K562 (cell line): ENCODE results near the gene ZFAND6. TPM values are rescaled to one million over a fixed set of nuclear protein-coding genes. Genes with fewer than 3 reads are reported as not detected.

Source experiments
- FOXP4 ChIP-seq: sonication (generic); formaldehyde crosslinking; IDR thresholded peaks from 2 replicates; pipeline ENCODE4 v1.8.0; 2022; ENCODE audit warnings: mild to moderate bottlenecking, missing genetic modification reagents, borderline replicate concordance
- GTF2B ChIP-seq: IDR thresholded peaks from 2 replicates; pipeline ENCODE4 v1.6.1; 2011; ENCODE audit not compliant: insufficient read length; ENCODE audit errors: extremely low read depth
- KLF16 ChIP-seq: IDR thresholded peaks from 2 replicates; pipeline ENCODE4 v1.6.1; 2016; ENCODE audit warnings: antibody characterized with exemption
- NFIC ChIP-seq: fragments of 450-650 bp; IDR thresholded peaks from 2 replicates; pipeline ENCODE4 v1.6.1; 2017; ENCODE audit warnings: mild to moderate bottlenecking, inconsistent platforms
- PHF8 ChIP-seq: fragments of 200-600 bp; sonication (generic); IDR thresholded peaks from 2 replicates; pipeline ENCODE4 v1.6.1; 2012; ENCODE audit warnings: mixed run types, mild to moderate bottlenecking, inconsistent platforms, low read length, moderate library complexity, borderline replicate concordance
- PREB ChIP-seq: sonication (generic); formaldehyde crosslinking; IDR thresholded peaks from 2 replicates; pipeline ENCODE4 v1.8.1; 2023; ENCODE audit warnings: mild to moderate bottlenecking, missing genetic modification reagents
- RB1 ChIP-seq: fragments of 450-650 bp; IDR thresholded peaks from 2 replicates; pipeline ENCODE4 v1.6.1; 2017; ENCODE audit warnings: low read depth, mild to moderate bottlenecking
- TFAM ChIP-seq: fragments of 250-450 bp; sonication (Bioruptor Pico); conservative IDR thresholded peaks from 2 replicates; pipeline ENCODE4 v1.5.0; 2021; ENCODE audit warnings: mild to moderate bottlenecking, moderate library complexity
- THRAP3 ChIP-seq: fragments of 450-650 bp; IDR thresholded peaks from 2 replicates; pipeline ENCODE4 v1.6.1; 2016; ENCODE audit warnings: mild to moderate bottlenecking, inconsistent platforms, borderline replicate concordance
- TSC22D4 ChIP-seq: fragments of 450-650 bp; IDR thresholded peaks from 2 replicates; pipeline ENCODE4 v1.6.1; 2016; ENCODE audit warnings: missing genetic modification characterization, missing biosample characterization, control low read depth
- polyA plus RNA-seq, 8 experiments: library from polyadenylated mRNA; depleted of rRNA in 4 of 8; stranded (reverse) in 5 of 8; unstranded in 3 of 8; fragments of >200 nt; fragmentation: Nextera tagmentation in 2 of 8; fragmentation: Illumina TruSeq in 1 of 8; extraction: Ambion mirVana in 2 of 8; extraction: Trizol in 1 of 8; gene quantifications; 2 replicates each; pipeline versions ENCODE4 v1.2.1 to v1.2.3, GENCODE V29; 2011 to 2014; ENCODE audit warnings: inconsistent platforms in 1 of 8, missing spikeins in 1 of 8
- total RNA-seq, 7 experiments: library from RNA; depleted of rRNA in 6 of 7; stranded (reverse); fragments of >200 nt in 6 of 7; fragmentation: Illumina TruSeq in 2 of 7; extraction: Trizol in 2 of 7; gene quantifications; 2 replicates each; pipeline versions ENCODE4 v1.2.1 to v1.2.3, GENCODE V29; 2011 to 2021; ENCODE audit warnings: low replicate concordance in 1 of 7
- TF ChIP-seq, protein P1 (sequence below): IDR thresholded peaks from 2 replicates; pipeline ENCODE4 v1.6.1; 2012; ENCODE audit warnings: low read depth, low read length, improper control_type of control experiment, borderline replicate concordance
- TF ChIP-seq, protein P2 (sequence below): fragments of 250-450 bp; sonication (Bioruptor Pico); IDR thresholded peaks from 2 replicates; pipeline ENCODE4 v1.5.1; 2021; ENCODE audit warnings: mild to moderate bottlenecking
- TF ChIP-seq, protein P3 (sequence below): fragments of 150-350 bp; IDR thresholded peaks from 2 replicates; pipeline ENCODE4 v1.6.1; 2014; ENCODE audit warnings: low read depth, mild to moderate bottlenecking, low read length, borderline replicate concordance

Gene ZFAND6
- total and polyA plus RNA-seq, 9 of the 15 experiments (the other 6 are each of a cell fraction or from before 2014, with no cell fraction given) = 53.9 to 206 (median 88.9) TPM

DNA sequence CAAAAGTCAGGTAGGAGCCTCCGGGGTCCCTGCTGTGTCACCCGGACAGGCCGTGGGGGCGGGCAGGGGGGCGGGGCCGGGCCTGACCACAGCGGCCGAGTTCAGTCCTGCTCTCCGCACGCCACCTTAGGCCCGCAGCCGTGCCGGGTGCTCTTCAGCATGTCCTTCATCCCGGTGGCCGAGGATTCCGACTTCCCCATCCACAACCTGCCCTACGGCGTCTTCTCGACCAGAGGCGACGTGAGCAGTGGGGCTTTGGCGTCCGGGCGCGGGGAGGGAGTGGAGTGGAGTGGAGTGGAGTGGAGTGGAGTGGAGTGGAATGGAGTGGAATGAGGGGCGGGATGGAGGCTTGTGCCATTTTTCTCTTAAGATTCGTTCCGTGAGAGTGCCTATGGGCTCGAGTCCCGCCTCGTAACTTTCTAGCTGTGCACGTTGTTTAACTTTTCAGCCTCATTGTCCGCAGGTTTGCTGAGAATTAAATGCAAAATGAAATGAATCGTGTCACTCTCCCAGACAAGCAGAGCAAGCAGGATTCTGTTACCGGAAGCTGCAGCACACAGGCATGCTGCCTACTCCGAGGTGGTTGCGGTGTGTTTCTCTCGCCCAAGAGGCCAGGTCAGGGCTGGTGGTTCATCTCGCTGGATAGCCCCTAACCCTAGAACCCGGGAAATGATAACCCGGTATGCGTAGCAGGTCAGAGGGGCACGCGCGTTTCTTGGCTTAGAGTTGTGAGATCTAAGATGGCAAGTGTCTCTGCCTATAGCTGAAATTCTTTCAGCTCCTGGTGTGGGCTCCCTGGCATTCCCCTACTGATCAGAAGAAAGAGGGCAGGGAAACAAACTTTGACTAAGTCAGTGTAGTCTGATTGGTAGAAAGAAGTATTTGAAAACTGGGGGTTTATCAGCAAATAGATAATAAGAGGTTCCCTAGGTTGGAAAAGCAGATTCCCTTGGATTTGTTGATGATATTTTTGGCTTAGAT, 93.7 kb downstream of the ZFAND6 start, which contains the start of gene FAH (continued):
- no peak for TF ChIP-seq GTF2B
- TF ChIP-seq THRAP3 = no peak
- TF ChIP-seq, protein P1, sequence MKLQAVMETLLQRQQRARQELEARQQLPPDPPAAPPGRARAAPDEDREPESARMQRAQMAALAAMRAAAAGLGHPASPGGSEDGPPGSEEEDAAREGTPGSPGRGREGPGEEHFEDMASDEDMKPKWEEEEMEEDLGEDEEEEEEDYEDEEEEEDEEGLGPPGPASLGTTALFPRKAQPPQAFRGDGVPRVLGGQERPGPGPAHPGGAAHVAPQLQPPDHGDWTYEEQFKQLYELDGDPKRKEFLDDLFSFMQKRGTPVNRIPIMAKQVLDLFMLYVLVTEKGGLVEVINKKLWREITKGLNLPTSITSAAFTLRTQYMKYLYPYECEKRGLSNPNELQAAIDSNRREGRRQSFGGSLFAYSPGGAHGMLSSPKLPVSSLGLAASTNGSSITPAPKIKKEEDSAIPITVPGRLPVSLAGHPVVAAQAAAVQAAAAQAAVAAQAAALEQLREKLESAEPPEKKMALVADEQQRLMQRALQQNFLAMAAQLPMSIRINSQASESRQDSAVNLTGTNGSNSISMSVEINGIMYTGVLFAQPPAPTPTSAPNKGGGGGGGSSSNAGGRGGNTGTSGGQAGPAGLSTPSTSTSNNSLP = no peak
- peak; percentile 48; the same call in 1 of the 2 replicates for TF ChIP-seq PHF8
- TF ChIP-seq FOXP4 (CRISPR knock-in tag) = no peak
- no peak for TF ChIP-seq PREB (CRISPR knock-in tag)
- TF ChIP-seq TFAM (CRISPR knock-in tag) = no peak
- TF ChIP-seq KLF16 = no peak
- TF ChIP-seq RB1 = peak; percentile 57
- no peak for TF ChIP-seq TSC22D4 (tag)
- TF ChIP-seq NFIC = peak; percentile 26; the same call in 1 of the 2 replicates
- TF ChIP-seq, protein P2, sequence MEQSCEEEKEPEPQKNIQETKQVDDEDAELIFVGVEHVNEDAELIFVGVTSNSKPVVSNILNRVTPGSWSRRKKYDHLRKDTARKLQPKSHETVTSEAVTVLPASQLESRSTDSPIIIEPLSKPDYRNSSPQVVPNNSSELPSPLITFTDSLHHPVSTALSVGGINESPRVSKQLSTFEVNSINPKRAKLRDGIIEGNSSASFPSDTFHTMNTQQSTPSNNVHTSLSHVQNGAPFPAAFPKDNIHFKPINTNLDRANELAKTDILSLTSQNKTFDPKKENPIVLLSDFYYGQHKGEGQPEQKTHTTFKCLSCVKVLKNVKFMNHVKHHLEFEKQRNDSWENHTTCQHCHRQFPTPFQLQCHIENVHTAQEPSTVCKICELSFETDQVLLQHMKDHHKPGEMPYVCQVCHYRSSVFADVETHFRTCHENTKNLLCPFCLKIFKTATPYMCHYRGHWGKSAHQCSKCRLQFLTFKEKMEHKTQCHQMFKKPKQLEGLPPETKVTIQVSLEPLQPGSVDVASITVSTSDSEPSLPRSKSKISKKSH (CRISPR knock-in tag) = no peak
- TF ChIP-seq, protein P3, sequence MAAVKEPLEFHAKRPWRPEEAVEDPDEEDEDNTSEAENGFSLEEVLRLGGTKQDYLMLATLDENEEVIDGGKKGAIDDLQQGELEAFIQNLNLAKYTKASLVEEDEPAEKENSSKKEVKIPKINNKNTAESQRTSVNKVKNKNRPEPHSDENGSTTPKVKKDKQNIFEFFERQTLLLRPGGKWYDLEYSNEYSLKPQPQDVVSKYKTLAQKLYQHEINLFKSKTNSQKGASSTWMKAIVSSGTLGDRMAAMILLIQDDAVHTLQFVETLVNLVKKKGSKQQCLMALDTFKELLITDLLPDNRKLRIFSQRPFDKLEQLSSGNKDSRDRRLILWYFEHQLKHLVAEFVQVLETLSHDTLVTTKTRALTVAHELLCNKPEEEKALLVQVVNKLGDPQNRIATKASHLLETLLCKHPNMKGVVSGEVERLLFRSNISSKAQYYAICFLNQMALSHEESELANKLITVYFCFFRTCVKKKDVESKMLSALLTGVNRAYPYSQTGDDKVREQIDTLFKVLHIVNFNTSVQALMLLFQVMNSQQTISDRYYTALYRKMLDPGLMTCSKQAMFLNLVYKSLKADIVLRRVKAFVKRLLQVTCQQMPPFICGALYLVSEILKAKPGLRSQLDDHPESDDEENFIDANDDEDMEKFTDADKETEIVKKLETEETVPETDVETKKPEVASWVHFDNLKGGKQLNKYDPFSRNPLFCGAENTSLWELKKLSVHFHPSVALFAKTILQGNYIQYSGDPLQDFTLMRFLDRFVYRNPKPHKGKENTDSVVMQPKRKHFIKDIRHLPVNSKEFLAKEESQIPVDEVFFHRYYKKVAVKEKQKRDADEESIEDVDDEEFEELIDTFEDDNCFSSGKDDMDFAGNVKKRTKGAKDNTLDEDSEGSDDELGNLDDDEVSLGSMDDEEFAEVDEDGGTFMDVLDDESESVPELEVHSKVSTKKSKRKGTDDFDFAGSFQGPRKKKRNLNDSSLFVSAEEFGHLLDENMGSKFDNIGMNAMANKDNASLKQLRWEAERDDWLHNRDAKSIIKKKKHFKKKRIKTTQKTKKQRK = no peak
